LNCaP clone FGC (cell line): Measurements from ENCODE around the gene AGBL4.

ENCODE experiments used
- DNase-seq: peaks from one replicate; pipeline ENCODE4 v3.0.0-alpha.2; 2011; ENCODE audit warnings: low read depth
- H3K4me3 ChIP-seq: 2 replicates; pipeline ENCODE4 v1.5.1; 2011; ENCODE audit warnings: mild to moderate bottlenecking, low read depth, low read length, control low read depth
- TF ChIP-seq, protein P1 (sequence below): IDR thresholded peaks from 2 replicates; pipeline ENCODE4 v1.5.1; 2012; ENCODE audit warnings: mild to moderate bottlenecking; ENCODE audit not compliant: control insufficient read depth, insufficient read depth; ENCODE audit errors: extremely low read depth

The AGBL4 gene

DNA sequence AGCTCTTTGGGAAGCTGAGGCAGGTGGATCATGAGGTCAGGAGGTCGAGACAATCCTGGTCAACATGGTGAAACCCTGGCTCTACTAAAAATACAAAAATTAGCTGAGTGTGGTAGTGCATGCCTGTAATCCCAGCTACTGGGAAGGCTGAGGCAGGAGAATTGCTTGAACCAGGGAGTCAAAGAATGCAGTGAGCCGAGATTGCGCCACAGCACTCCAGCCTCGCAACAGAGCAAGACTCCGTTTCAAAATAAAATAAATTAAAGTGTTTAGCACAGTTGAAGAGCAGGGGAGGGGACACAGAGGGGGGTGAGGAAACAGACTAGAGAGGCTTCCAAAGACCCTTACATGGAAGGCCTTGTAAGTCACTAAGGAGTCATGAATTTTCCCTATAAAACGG, 1420.5 kb downstream of the AGBL4 start:
- H3K4me3 ChIP-seq = no peak overlapping the region
- DNase-seq = no peak
- TF ChIP-seq, protein P1, sequence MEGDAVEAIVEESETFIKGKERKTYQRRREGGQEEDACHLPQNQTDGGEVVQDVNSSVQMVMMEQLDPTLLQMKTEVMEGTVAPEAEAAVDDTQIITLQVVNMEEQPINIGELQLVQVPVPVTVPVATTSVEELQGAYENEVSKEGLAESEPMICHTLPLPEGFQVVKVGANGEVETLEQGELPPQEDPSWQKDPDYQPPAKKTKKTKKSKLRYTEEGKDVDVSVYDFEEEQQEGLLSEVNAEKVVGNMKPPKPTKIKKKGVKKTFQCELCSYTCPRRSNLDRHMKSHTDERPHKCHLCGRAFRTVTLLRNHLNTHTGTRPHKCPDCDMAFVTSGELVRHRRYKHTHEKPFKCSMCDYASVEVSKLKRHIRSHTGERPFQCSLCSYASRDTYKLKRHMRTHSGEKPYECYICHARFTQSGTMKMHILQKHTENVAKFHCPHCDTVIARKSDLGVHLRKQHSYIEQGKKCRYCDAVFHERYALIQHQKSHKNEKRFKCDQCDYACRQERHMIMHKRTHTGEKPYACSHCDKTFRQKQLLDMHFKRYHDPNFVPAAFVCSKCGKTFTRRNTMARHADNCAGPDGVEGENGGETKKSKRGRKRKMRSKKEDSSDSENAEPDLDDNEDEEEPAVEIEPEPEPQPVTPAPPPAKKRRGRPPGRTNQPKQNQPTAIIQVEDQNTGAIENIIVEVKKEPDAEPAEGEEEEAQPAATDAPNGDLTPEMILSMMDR = no peak

DNA sequence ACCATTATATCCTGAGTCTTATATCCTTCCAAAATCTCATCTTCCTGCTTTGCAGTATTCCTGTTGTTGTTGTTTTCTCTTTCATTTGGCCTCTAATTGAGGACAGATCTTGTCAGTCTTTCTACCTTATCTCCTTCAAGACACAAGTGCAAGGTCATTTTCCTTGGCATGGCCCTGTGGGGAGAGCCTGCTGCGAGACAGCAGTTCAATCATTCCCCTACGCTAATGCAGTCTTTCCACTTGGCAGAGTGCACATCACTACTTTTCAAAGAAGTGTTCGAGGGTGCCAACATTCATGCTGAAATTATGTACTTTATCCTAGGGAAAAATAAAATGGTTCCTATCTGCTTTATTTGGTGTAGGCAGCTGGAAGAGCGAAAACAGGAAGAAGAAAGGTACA, 1421.4 kb downstream of the AGBL4 start:
- no peak overlapping the region for H3K4me3 ChIP-seq
- TF ChIP-seq, protein P1 = no peak
- no peak for DNase-seq

DNA sequence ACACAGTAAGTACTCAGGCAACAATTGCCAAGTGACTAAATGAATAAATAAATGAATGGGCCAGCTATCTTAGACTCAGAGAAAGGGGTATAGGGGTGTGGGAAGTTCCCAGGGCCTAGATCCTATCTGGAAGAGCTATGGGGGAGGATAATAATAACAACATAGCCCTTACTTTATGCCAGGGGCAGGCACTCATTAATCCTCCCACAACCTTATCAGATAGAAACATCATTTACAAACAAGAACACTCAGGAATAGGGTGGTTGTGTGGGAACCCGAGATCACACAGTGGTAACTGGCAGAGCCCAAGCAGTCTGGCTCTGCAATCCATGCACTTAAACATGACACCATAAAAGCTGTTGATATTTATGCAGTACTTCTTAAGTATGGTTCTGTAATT, 1423.6 kb downstream of the AGBL4 start:
- TF ChIP-seq, protein P1 = no peak
- peak; percentile 10 for DNase-seq
- H3K4me3 ChIP-seq = no peak overlapping the region

DNA sequence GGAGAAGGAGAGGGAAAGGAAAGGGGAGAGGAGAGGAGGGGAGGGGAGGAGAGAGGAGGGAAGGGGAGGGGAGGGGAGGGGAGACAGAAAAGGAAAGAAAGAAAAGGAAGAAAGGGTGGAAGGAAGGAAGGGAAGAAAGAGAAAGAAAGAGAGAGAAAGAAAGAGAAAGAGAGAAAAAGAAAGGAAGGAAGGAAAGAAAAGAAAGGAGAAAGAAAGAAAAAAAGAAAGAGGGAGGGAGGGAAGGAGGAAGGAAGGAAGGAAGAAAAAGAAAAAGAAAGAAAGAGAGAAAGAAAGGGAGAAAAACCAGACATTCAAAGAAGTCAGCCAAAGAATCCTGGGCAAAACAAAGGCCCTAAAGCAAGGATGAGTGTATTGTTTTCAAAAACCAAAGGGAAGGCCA, 1426.1 kb downstream of the AGBL4 start:
- TF ChIP-seq, protein P1 = no peak
- no peak for DNase-seq

DNA sequence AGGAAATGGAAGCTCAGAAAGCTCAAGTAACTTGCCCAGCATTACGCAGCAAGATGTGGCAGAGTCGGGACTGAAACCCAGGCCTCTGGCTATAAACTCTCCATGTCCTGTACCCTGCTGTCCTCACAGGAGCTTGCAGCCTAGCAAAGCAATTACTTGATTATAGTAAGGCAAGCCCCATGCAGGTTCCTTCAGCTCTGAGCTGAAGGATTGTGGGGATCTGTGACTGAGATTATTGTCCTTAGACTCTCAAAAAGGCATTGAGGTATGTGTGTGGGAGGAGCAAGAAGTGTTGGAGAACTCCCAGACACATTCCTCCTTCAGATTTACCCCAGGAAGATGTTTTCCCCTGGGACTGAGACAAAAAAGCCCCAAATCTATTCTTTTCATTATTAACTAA, 1427.7 kb downstream of the AGBL4 start:
- no peak for DNase-seq
- no peak overlapping the region for H3K4me3 ChIP-seq
- TF ChIP-seq, protein P1 = no peak

More for the DNA sequence above, 1426.1 kb downstream of the AGBL4 start:
- no peak overlapping the region for H3K4me3 ChIP-seq

DNA sequence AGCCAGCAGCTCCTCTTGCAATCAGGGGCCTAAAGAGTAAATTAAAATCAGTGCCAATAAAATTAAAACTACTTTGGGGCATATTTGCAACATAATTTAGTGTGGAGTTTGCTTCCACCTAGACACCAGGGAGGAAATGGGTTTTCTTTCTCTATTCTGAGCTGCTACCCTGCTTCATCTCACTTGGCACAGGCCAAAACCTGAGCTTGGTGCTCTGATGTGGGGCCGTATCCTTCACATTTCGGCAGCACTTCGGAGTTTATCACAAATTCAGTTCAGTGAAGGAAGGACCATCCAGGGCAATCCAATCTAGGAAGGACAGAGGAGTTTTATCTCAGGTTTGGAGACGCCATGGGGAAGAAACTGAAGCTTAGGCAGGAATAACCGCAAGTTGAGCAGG, 1428.1 kb downstream of the AGBL4 start:
- no peak for DNase-seq
- H3K4me3 ChIP-seq = no peak overlapping the region
- TF ChIP-seq, protein P1 = no peak

DNA sequence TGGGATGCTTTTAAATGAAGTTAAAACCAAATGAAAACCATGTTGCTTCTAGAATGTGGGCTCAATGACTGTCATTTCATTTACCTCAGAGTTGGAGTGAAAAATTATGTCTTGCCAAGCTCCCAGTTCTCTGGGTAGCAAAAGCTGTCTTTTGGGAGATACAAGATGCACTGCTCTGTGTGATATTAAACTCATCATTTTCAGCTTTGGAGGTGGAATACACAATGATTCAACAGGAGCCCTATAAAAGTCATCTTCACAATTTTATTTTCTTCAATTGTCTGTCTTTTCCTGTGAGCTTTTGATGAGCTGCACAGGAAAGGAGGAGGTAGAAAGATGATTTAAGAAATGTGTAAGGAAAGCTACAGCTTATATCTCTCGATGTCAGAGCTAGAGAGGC, 1431.4 kb downstream of the AGBL4 start:
- no peak for DNase-seq
- TF ChIP-seq, protein P1 = no peak
- no peak overlapping the region for H3K4me3 ChIP-seq
